WTC11 (cell line): ENCODE results near the gene COL27A1. TPM values are rescaled to one million over a fixed set of nuclear protein-coding genes. Genes with fewer than 3 reads are reported as not detected.

Source experiments
- ATAC-seq: fragments of 200-7000 bp; cut with Tn5 transposase; 2 replicates; pipeline ENCODE4 v1.10.0; 2021; ENCODE audit warnings: mild to moderate bottlenecking, moderate library complexity
- CTCF ChIA-PET: fragments of 300-600 bp; sonication (Branson Sonifier 250); formaldehyde crosslinking; loops from one replicate; lab custom pipeline; 2021; ENCODE audit warnings: antibody characterized with exemption; lab: Charles Lee
- POLR2A ChIA-PET: fragments of 350-600 bp; sonication (Branson Sonifier 250); formaldehyde crosslinking; loops from one replicate; lab custom pipeline; 2021; ENCODE audit warnings: antibody characterized with exemption; lab: Charles Lee
- DNase-seq: peaks from one replicate; pipeline ENCODE4 v3.0.0; 2021; ENCODE audit warnings: low spot score
- H3K27ac Mint-ChIP-seq: 2 replicates; pipeline ENCODE4 v1.8.0; 2021; ENCODE audit warnings: mixed read lengths
- H3K27me3 Mint-ChIP-seq: 2 replicates; pipeline ENCODE4 v1.8.0; 2021; ENCODE audit warnings: low read depth, mild to moderate bottlenecking, moderate library complexity, mixed read lengths
- H3K36me3 Mint-ChIP-seq: 2 replicates; pipeline ENCODE4 v1.8.0; 2021; ENCODE audit warnings: mixed read lengths
- H3K4me1 Mint-ChIP-seq: 2 replicates; pipeline ENCODE4 v1.8.0; 2022; ENCODE audit warnings: mixed read lengths
- H3K4me3 Mint-ChIP-seq: 2 replicates; pipeline ENCODE4 v1.8.0; 2021; ENCODE audit warnings: mild to moderate bottlenecking, moderate library complexity, mixed read lengths
- H3K9me3 Mint-ChIP-seq: 2 replicates; pipeline ENCODE4 v1.8.0; 2021; ENCODE audit warnings: mixed read lengths
- AR ChIP-seq: fragments of 250-450 bp; sonication (Bioruptor Pico); IDR thresholded peaks from 2 replicates; pipeline ENCODE4 v1.9.0; 2021; ENCODE audit warnings: mild to moderate bottlenecking
- ARID4B ChIP-seq: sonication (generic); formaldehyde crosslinking; IDR thresholded peaks from 2 replicates; pipeline ENCODE4 v1.8.0; 2023; ENCODE audit warnings: missing genetic modification reagents, mild to moderate bottlenecking, borderline replicate concordance
- E2F5 ChIP-seq: sonication (generic); formaldehyde crosslinking; IDR thresholded peaks from 2 replicates; pipeline ENCODE4 v1.8.1; 2022; ENCODE audit warnings: mild to moderate bottlenecking, moderate library complexity, missing genetic modification reagents
- ELF4 ChIP-seq: sonication (generic); formaldehyde crosslinking; IDR thresholded peaks from 2 replicates; pipeline ENCODE4 v1.8.1; 2022; ENCODE audit warnings: low read depth, mild to moderate bottlenecking, moderate library complexity, missing genetic modification reagents
- ERG ChIP-seq: fragments of 250-450 bp; sonication (Bioruptor Pico); IDR thresholded peaks from 2 replicates; pipeline ENCODE4 v1.8.0; 2021; ENCODE audit warnings: mild to moderate bottlenecking
- FOXK1 ChIP-seq: sonication (generic); formaldehyde crosslinking; IDR thresholded peaks from 2 replicates; pipeline ENCODE4 v1.8.0; 2022; ENCODE audit warnings: mild to moderate bottlenecking, moderate library complexity, missing genetic modification reagents
- GABPB1 ChIP-seq: sonication (generic); formaldehyde crosslinking; IDR thresholded peaks from 2 replicates; pipeline ENCODE4 v1.8.1; 2023; ENCODE audit warnings: mild to moderate bottlenecking, missing genetic modification reagents
- GRHL2 ChIP-seq: fragments of 250-450 bp; sonication (Bioruptor Pico); IDR thresholded peaks from 2 replicates; pipeline ENCODE4 v1.8.0; 2022; ENCODE audit warnings: mild to moderate bottlenecking, moderate library complexity; ENCODE audit not compliant: insufficient replicate concordance, severe bottlenecking
- MAX ChIP-seq: sonication (generic); formaldehyde crosslinking; IDR thresholded peaks from 2 replicates; pipeline ENCODE4 v1.8.0; 2022; ENCODE audit warnings: mild to moderate bottlenecking, missing genetic modification reagents
- NR1H2 ChIP-seq: sonication (generic); formaldehyde crosslinking; IDR thresholded peaks from 2 replicates; pipeline ENCODE4 v1.9.0; 2021; ENCODE audit warnings: mild to moderate bottlenecking, moderate library complexity, missing genetic modification reagents
- OVOL2 ChIP-seq: fragments of 250-450 bp; sonication (Bioruptor Pico); IDR thresholded peaks from 2 replicates; pipeline ENCODE4 v1.9.0; 2021; ENCODE audit warnings: mild to moderate bottlenecking, borderline replicate concordance
- PRRX2 ChIP-seq: fragments of 250-450 bp; sonication (Bioruptor Pico); IDR thresholded peaks from 2 replicates; pipeline ENCODE4 v1.8.0; 2021; ENCODE audit warnings: mild to moderate bottlenecking
- SMAD3 ChIP-seq: sonication (generic); formaldehyde crosslinking; IDR thresholded peaks from 2 replicates; pipeline ENCODE4 v1.8.0; 2022; ENCODE audit warnings: missing genetic modification reagents, mild to moderate bottlenecking, borderline replicate concordance
- SP1 ChIP-seq: sonication (generic); formaldehyde crosslinking; conservative IDR thresholded peaks from 2 replicates; pipeline ENCODE4 v1.8.1; 2022; ENCODE audit warnings: missing genetic modification reagents
- ZNF512 ChIP-seq: sonication (generic); formaldehyde crosslinking; IDR thresholded peaks from 2 replicates; pipeline ENCODE4 v1.8.1; 2022; ENCODE audit warnings: missing genetic modification reagents, borderline replicate concordance
- total RNA-seq: library from RNA; stranded (reverse); gene quantifications from 3 replicates; pipeline ENCODE4 v1.2.3, GENCODE V29; 2021

Gene COL27A1
- total RNA-seq, 1 experiment from 2014 or later = 47.5 TPM

- H3K9me3 Mint-ChIP-seq = peaks cover 5% of the 10 kb centered on the region; the same call in 1 of the 2 replicates
- ChIA-PET POLR2A (no interaction called here), CTCF (interaction anchor here (0.6 to 2.1 kb wide), 10 partner anchors 22 to 234 kb away, joined by 3 to 7 read pairs (median 4); partner anchors contain the start of gene COL27A1)
- H3K36me3 Mint-ChIP-seq = no peaks in the 10 kb centered on the region
- H3K4me3 Mint-ChIP-seq = no peak overlapping the region
- H3K27me3 Mint-ChIP-seq = peaks cover 5% of the 10 kb centered on the region
- no peak overlapping the region for H3K27ac Mint-ChIP-seq
- no peak for DNase-seq
- 0 out of 2 replicates have a peak, but pooled peaks cover 3% of the 10 kb centered on the region for H3K4me1 Mint-ChIP-seq
- no peak for TF ChIP-seq GRHL2 (CRISPR knock-in tag)
- TF ChIP-seq, all 79 proteins: peak for 0
- peak; percentile 59 for ATAC-seq
These were observed 161.4 kb downstream of the COL27A1 start for GRCh38 chr9:114316605-114317230.

- ATAC-seq = no peak
- Mint-ChIP-seq H3K4me3 (no peak overlapping the region), H3K27me3 (peaks cover 5% of the 10 kb centered on the region)
- no peak for TF ChIP-seq SMAD3 (CRISPR knock-in tag)
- TF ChIP-seq MAX = peak; percentile 40; the same call in 1 of the 2 replicates
- peak; percentile 99 for TF ChIP-seq GABPB1
- TF ChIP-seq, all 79 proteins: peak for 2
- Mint-ChIP-seq H3K4me1 (0 out of 2 replicates have a peak, but pooled peaks cover 3% of the 10 kb centered on the region), H3K27ac (no peak overlapping the region), H3K9me3 (peaks cover 5% of the 10 kb centered on the region; the same call in 1 of the 2 replicates), H3K36me3 (no peaks in the 10 kb centered on the region)
- DNase-seq = no peak
- CTCF ChIA-PET = interaction anchor here (0.9 to 2.1 kb wide), 6 partner anchors 27 to 235 kb away, joined by 3 to 7 read pairs (median 4); partner anchors contain the start of gene COL27A1
- POLR2A ChIA-PET = no interaction called here
These were observed 162.5 kb downstream of the COL27A1 start for GRCh38 chr9:114317665-114318357.

GRCh38 chr9:114318416-114318815, 163.1 kb downstream of the COL27A1 start:
- Mint-ChIP-seq H3K4me3 (no peak overlapping the region), H3K9me3 (peaks cover 5% of the 10 kb centered on the region; the same call in 1 of the 2 replicates), H3K4me1 (0 out of 2 replicates have a peak, but pooled peaks cover 3% of the 10 kb centered on the region), H3K27ac (no peak overlapping the region), H3K36me3 (no peaks in the 10 kb centered on the region), H3K27me3 (peaks cover 5% of the 10 kb centered on the region)
- ChIA-PET CTCF (no interaction called here), POLR2A (no interaction called here)
- no peak for DNase-seq
- TF ChIP-seq NR1H2 (CRISPR knock-in tag) = no peak
- no peak for TF ChIP-seq OVOL2 (CRISPR knock-in tag)
- no peak for TF ChIP-seq ELF4 (CRISPR knock-in tag)
- TF ChIP-seq PRRX2 = no peak
- TF ChIP-seq ARID4B (CRISPR knock-in tag) = no peak
- no peak for TF ChIP-seq E2F5
- TF ChIP-seq ERG = no peak
- TF ChIP-seq AR (CRISPR knock-in tag) = no peak
- TF ChIP-seq FOXK1 (CRISPR knock-in tag) = no peak
- TF ChIP-seq SP1 (CRISPR knock-in tag) = no peak
- no peak for TF ChIP-seq ZNF512 (CRISPR knock-in tag)
- ATAC-seq = no peak
